GM12864 (cell line): ENCODE data around the gene INTS13.

Experiments used
- DNase-seq: peaks from one replicate; pipeline ENCODE4 v3.0.0-alpha.2; 2011; ENCODE audit warnings: low read depth
- H3K4me3 ChIP-seq: 2 replicates; pipeline ENCODE4 v1.5.1; 2011; ENCODE audit warnings: mild to moderate bottlenecking, low read depth, low read length, control low read depth
- CTCF ChIP-seq: IDR thresholded peaks from 2 replicates; pipeline ENCODE4 v1.5.1; 2011; ENCODE audit warnings: low read depth, mild to moderate bottlenecking, moderate library complexity, low read length, control low read depth, inconsistent platforms; ENCODE audit errors: missing control alignments

INTS13 gene

GRCh38 chr12:26935636-26936378 lies 2.0 kb downstream of the INTS13 start:
- no peak for DNase-seq
- H3K4me3 ChIP-seq = peak overlapping the region; percentile 43
- TF ChIP-seq CTCF = no peak

- no peak overlapping the region for H3K4me3 ChIP-seq
- DNase-seq = no peak
- no peak for TF ChIP-seq CTCF
These were observed 8.2 kb downstream of the INTS13 start for GRCh38 chr12:26929590-26929989.

- TF ChIP-seq CTCF = no peak
- DNase-seq = no peak
- no peak overlapping the region for H3K4me3 ChIP-seq
These were observed 9.1 kb downstream of the INTS13 start for GRCh38 chr12:26928661-26929060.

- TF ChIP-seq CTCF = no peak
- no peak overlapping the region for H3K4me3 ChIP-seq
- DNase-seq = no peak
These were observed 15.9 kb downstream of the INTS13 start for GRCh38 chr12:26921886-26922285.

GRCh38 chr12:26919216-26919555 lies 18.6 kb downstream of the INTS13 start:
- TF ChIP-seq CTCF = no peak
- no peak for DNase-seq
- no peak overlapping the region for H3K4me3 ChIP-seq

- H3K4me3 ChIP-seq = no peak overlapping the region
- TF ChIP-seq CTCF = no peak
- DNase-seq = no peak
These were observed 19.2 kb downstream of the INTS13 start for GRCh38 chr12:26918321-26919215.
